RWPE2 (cell line): Measurements from ENCODE around the gene CDS1.

Experiments
- ATAC-seq: fragments of 200-7000 bp; cut with Tn5 transposase; 3 replicates; pipeline ENCODE4 v1.9.1; 2021; ENCODE audit warnings: low read depth
- DNase-seq: peaks from one replicate; pipeline ENCODE4 v3.0.0-alpha.2; 2020; ENCODE audit warnings: low spot score
- H3K27ac ChIP-seq: fragments of 450-650 bp; 2 replicates; pipeline ENCODE4 v1.5.1; 2017; ENCODE audit warnings: mild to moderate bottlenecking; ENCODE audit not compliant: poor library complexity, severe bottlenecking
- H3K27me3 ChIP-seq: fragments of 250-450 bp; sonication (Bioruptor Pico); 2 replicates; pipeline ENCODE4 v1.5.1; 2021; ENCODE audit warnings: mild to moderate bottlenecking, moderate library complexity; ENCODE audit not compliant: insufficient read depth, poor library complexity, severe bottlenecking
- H3K36me3 ChIP-seq: fragments of 250-450 bp; sonication (Bioruptor Pico); 2 replicates; pipeline ENCODE4 v1.5.1; 2020; ENCODE audit warnings: low read depth, mild to moderate bottlenecking, moderate library complexity
- H3K4me1 ChIP-seq: fragments of 250-450 bp; sonication (Bioruptor Pico); 2 replicates; pipeline ENCODE4 v1.5.1; 2021; ENCODE audit warnings: mild to moderate bottlenecking, moderate library complexity; ENCODE audit not compliant: insufficient read depth, poor library complexity, severe bottlenecking
- H3K4me3 ChIP-seq: fragments of 250-450 bp; sonication (Bioruptor Pico); 2 replicates; pipeline ENCODE4 v1.5.1; 2021; ENCODE audit warnings: mild to moderate bottlenecking, moderate library complexity; ENCODE audit not compliant: severe bottlenecking
- H3K9me3 ChIP-seq: fragments of 250-450 bp; sonication (Bioruptor Pico); 2 replicates; pipeline ENCODE4 v1.5.1; 2021; ENCODE audit warnings: mild to moderate bottlenecking, moderate library complexity; ENCODE audit not compliant: severe bottlenecking
- CTCF ChIP-seq: fragments of 450-650 bp; IDR thresholded peaks from one replicate; pipeline ENCODE4 v1.5.1; 2017; ENCODE audit warnings: mild to moderate bottlenecking, moderate library complexity; ENCODE audit not compliant: poor library complexity, severe bottlenecking

CDS1 gene

GRCh38 chr4:84634961-84635360 lies 52.0 kb downstream of the CDS1 start:
- no peak for DNase-seq
- TF ChIP-seq CTCF, result no peak
- Histone ChIP-seq H3K9me3 (no peaks in the 10 kb centered on the region), H3K27ac (peak overlapping the region; percentile 39), H3K4me3 (no peak overlapping the region), H3K36me3 (peaks cover 19% of the 10 kb centered on the region), H3K4me1 (peaks cover 33% of the 10 kb centered on the region), H3K27me3 (no peaks in the 10 kb centered on the region)
- peak; percentile 60; the same call in 2 of the 3 replicates for ATAC-seq

GRCh38 chr4:84638092-84638491 lies 55.2 kb downstream of the CDS1 start:
- no peak for TF ChIP-seq CTCF
- no peak for DNase-seq
- no peaks in the 10 kb centered on the region for H3K27me3 ChIP-seq

GRCh38 chr4:84639145-84639544 lies 56.2 kb downstream of the CDS1 start:
- Histone ChIP-seq H3K36me3 (peaks cover 50% of the 10 kb centered on the region), H3K4me3 (no peak overlapping the region), H3K9me3 (no peaks in the 10 kb centered on the region), H3K27ac (no peak overlapping the region), H3K27me3 (no peaks in the 10 kb centered on the region), H3K4me1 (peaks cover 12% of the 10 kb centered on the region)
- no peak for TF ChIP-seq CTCF
- DNase-seq (no peak), ATAC-seq (no peak)

More at GRCh38 chr4:84638092-84638491, 55.2 kb downstream of the CDS1 start:
- no peak for ATAC-seq
- Histone ChIP-seq H3K36me3 (peaks cover 45% of the 10 kb centered on the region), H3K9me3 (no peaks in the 10 kb centered on the region), H3K4me3 (no peak overlapping the region), H3K4me1 (peaks cover 16% of the 10 kb centered on the region), H3K27ac (no peak overlapping the region)

GRCh38 chr4:84644087-84644486 lies 61.2 kb downstream of the CDS1 start:
- Histone ChIP-seq H3K4me1 (no peaks in the 10 kb centered on the region), H3K27ac (no peak overlapping the region), H3K9me3 (no peaks in the 10 kb centered on the region), H3K4me3 (no peak overlapping the region), H3K27me3 (no peaks in the 10 kb centered on the region), H3K36me3 (peaks cover 50% of the 10 kb centered on the region)
- TF ChIP-seq CTCF, result no peak
- ATAC-seq, result no peak
- no peak for DNase-seq

GRCh38 chr4:84647312-84647884 lies 64.5 kb downstream of the CDS1 start:
- Histone ChIP-seq H3K4me1 (no peaks in the 10 kb centered on the region), H3K4me3 (no peak overlapping the region), H3K36me3 (peaks cover 38% of the 10 kb centered on the region), H3K27me3 (no peaks in the 10 kb centered on the region), H3K9me3 (no peaks in the 10 kb centered on the region), H3K27ac (no peak overlapping the region)
- DNase-seq, result no peak
- TF ChIP-seq CTCF, result no peak
- no peak for ATAC-seq
